A549 (cell line): ENCODE measurements around the gene TYRO3. TPM values are rescaled to one million over a fixed set of nuclear protein-coding genes. Genes with fewer than 3 reads are reported as not detected.

Experiments used
- ATAC-seq, 2 experiments: fragments of 200-7000 bp in 1 of 2; fragments of >200 bp in 1 of 2; cut with Nextera tagmentation in 1 of 2; cut with Tn5 transposase in 1 of 2; 3 replicates each; pipeline versions ENCODE4 v1.8.0 to v1.9.1; 2018 to 2020; ENCODE audit warnings: mild to moderate bottlenecking in 1 of 2, moderate library complexity in 1 of 2
- CTCF ChIA-PET: fragments of 300-600 bp; sonication (Branson Sonifier 250); formaldehyde crosslinking; extraction: SDS; loops from one replicate; lab custom pipeline; 2021; ENCODE audit warnings: antibody characterized with exemption, inconsistent platforms; lab: Yijun Ruan, JAX
- POLR2A ChIA-PET: fragments of 350-600 bp; formaldehyde crosslinking; extraction: SDS; loops from one replicate; lab custom pipeline; 2021; ENCODE audit warnings: antibody characterized with exemption, inconsistent platforms; lab: Yijun Ruan, JAX
- DNase-seq, 2 experiments: peaks; one replicate each; pipeline versions ENCODE4 v3.0.0 to v3.0.0-alpha.2; 2011 to 2016; ENCODE audit warnings: low read depth in 1 of 2, low spot score in 1 of 2
- FAIRE-seq: peaks from 2 replicates; lab custom pipeline; 2011; peaks lifted over from hg19 to GRCh38; lab: Jason Lieb, UNC
- H3K27ac ChIP-seq, 2 experiments: fragments of >200 bp; sonication (Bioruptor Twin); formaldehyde crosslinking; 3 replicates each; pipeline ENCODE4 v1.5.1; 2016 to 2017
- H3K4me1 ChIP-seq: fragments of >200 bp; sonication (Bioruptor Twin); formaldehyde crosslinking; 3 replicates; pipeline ENCODE4 v1.6.1; 2016
- H3K4me2 ChIP-seq: fragments of >200 bp; sonication (Bioruptor Twin); formaldehyde crosslinking; 3 replicates; pipeline ENCODE4 v1.6.1; 2016
- H3K4me3 ChIP-seq: fragments of >200 bp; sonication (Bioruptor Twin); formaldehyde crosslinking; 3 replicates; pipeline ENCODE4 v1.5.1; 2016
- H3K9me3 ChIP-seq: fragments of >200 bp; sonication (Bioruptor Twin); formaldehyde crosslinking; 3 replicates; pipeline ENCODE4 v1.6.1; 2016
- ATOH8 ChIP-seq: fragments of 250-450 bp; sonication (Bioruptor Pico); IDR thresholded peaks from 2 replicates; pipeline ENCODE4 v1.5.0; 2020; ENCODE audit warnings: low read depth, mild to moderate bottlenecking, moderate library complexity
- CEBPB ChIP-seq, 2 experiments: fragments of >200 bp in 1 of 2; sonication (Bioruptor Twin) in 1 of 2; formaldehyde crosslinking in 1 of 2; IDR thresholded peaks; 2 replicates each; pipeline ENCODE4 v1.6.1; 2012 to 2016
- CTCF ChIP-seq: fragments of >200 bp; sonication (Bioruptor Twin); formaldehyde crosslinking; IDR thresholded peaks from 3 replicates; pipeline ENCODE4 v1.5.1; 2016
- E2F6 ChIP-seq: IDR thresholded peaks from 2 replicates; pipeline ENCODE4 v1.6.1; 2012; ENCODE audit warnings: low read depth, borderline replicate concordance
- FOSL2 ChIP-seq, 2 experiments: fragments of 450-650 bp in 1 of 2; fragments of >200 bp in 1 of 2; sonication (Bioruptor Twin) in 1 of 2; formaldehyde crosslinking; IDR thresholded peaks; 2 replicates each; pipeline versions ENCODE4 v1.5.0 to v1.6.1; 2016 to 2020; ENCODE audit warnings: mild to moderate bottlenecking in 1 of 2, moderate library complexity in 1 of 2
- FOXS1 ChIP-seq: fragments of 250-450 bp; sonication (Bioruptor Pico); IDR thresholded peaks from 2 replicates; pipeline ENCODE4 v1.5.0; 2020; ENCODE audit warnings: mild to moderate bottlenecking, moderate library complexity
- HOXB5 ChIP-seq: fragments of 250-450 bp; sonication (Bioruptor Pico); IDR thresholded peaks from 2 replicates; pipeline ENCODE4 v1.5.0; 2020; ENCODE audit warnings: mild to moderate bottlenecking, moderate library complexity
- JUNB ChIP-seq: fragments of >200 bp; sonication (Bioruptor Twin); formaldehyde crosslinking; IDR thresholded peaks from 2 replicates; pipeline ENCODE4 v1.6.1; 2016
- KDM1A ChIP-seq: fragments of 200-600 bp; sonication (generic); IDR thresholded peaks from 2 replicates; pipeline ENCODE4 v1.6.1; 2016; ENCODE audit warnings: low read depth, mild to moderate bottlenecking
- SMC3 ChIP-seq: fragments of >200 bp; sonication (Bioruptor Twin); formaldehyde crosslinking; IDR thresholded peaks from 3 replicates; pipeline ENCODE4 v1.6.1; 2018; ENCODE audit warnings: inconsistent platforms
- TP53 ChIP-seq: fragments of 250-450 bp; sonication (Bioruptor Pico); IDR thresholded peaks from 2 replicates; pipeline ENCODE4 v1.5.0; 2021; ENCODE audit warnings: mild to moderate bottlenecking, moderate library complexity
- USF2 ChIP-seq: fragments of 450-650 bp; IDR thresholded peaks from 2 replicates; pipeline ENCODE4 v1.6.1; 2014; ENCODE audit warnings: antibody characterized with exemption
- ZSCAN20 ChIP-seq: fragments of 250-450 bp; sonication (Bioruptor Pico); IDR thresholded peaks from 2 replicates; pipeline ENCODE4 v1.8.0; 2022; ENCODE audit warnings: mild to moderate bottlenecking, moderate library complexity
- WGBS: methylation state at CpG from one replicate; pipeline ENCODE4 v1.1.6; 2017; ENCODE audit errors: missing lambda C conversion rate; 5-methylcytosine and 5-hydroxymethylcytosine counted together
- polyA plus RNA-seq, 4 experiments: library from polyadenylated mRNA; depleted of rRNA in 3 of 4; stranded (reverse); fragments of >200 nt; fragmentation: RNase III in 1 of 4; extraction: RNeasy Plus Mini Kit Qiagen cat#74134 plus additional on column Dnase treatment in 1 of 4; gene quantifications; 2 replicates in 3 of 4; 3 replicates in 1 of 4; pipeline ENCODE4 v1.2.3, GENCODE V29; 2011 to 2017

The TYRO3 gene
- polyA plus RNA-seq, 2 of the 4 experiments (the other 2 are of a cell fraction) = 7.6 to 8.1 TPM

- ATAC-seq (no peak), FAIRE-seq (no peak), DNase-seq (no peak)
- WGBS = 83% methylated on average over 3 of the region's 3 CpGs
- Histone ChIP-seq H3K4me1 (peaks cover 16% of the 10 kb centered on the region), H3K9me3 (no peaks in the 10 kb centered on the region), H3K27ac (peak overlapping the region in 1 of 2 experiments; percentile 31; a peak in 1 of 6 replicates), H3K4me3 (no peak overlapping the region), H3K4me2 (no peak overlapping the region)
- POLR2A ChIA-PET = no interaction called here
- TF ChIP-seq USF2 (no peak), FOXS1 (CRISPR knock-in tag) (no peak), CTCF (no peak), ZSCAN20 (CRISPR knock-in tag) (no peak)
- CTCF ChIA-PET = no interaction called here
Measured at GRCh38 chr15:41545218-41545617, 13.8 kb upstream of the TYRO3 start.

GRCh38 chr15:41546851-41547786 is 11.9 kb upstream of the TYRO3 start:
- no peak for FAIRE-seq
- 52% methylated on average over 13 of the region's 13 CpGs for WGBS
- Histone ChIP-seq H3K4me3 (no peak overlapping the region), H3K9me3 (no peaks in the 10 kb centered on the region), H3K4me1 (peaks cover 16% of the 10 kb centered on the region), H3K27ac (0 out of 6 replicates have a peak overlapping the region, but pooled peaks of 1 of the 2 experiments have one; percentile 22), H3K4me2 (peak overlapping the region; percentile 16; the same call in 1 of the 3 replicates)
- ATAC-seq = no peak
- TF ChIP-seq E2F6 = no peak
- TF ChIP-seq TP53 (CRISPR knock-in tag) = no peak
- TF ChIP-seq JUNB = no peak
- TF ChIP-seq ATOH8 (CRISPR knock-in tag) = no peak
- TF ChIP-seq KDM1A = no peak
- TF ChIP-seq HOXB5 (CRISPR knock-in tag) = no peak
- 0 out of 2 replicates have a peak, but pooled peaks have one; percentile 12 for TF ChIP-seq FOSL2 (IDR thresholded peaks at IDR 0.05)
- TF ChIP-seq FOSL2 (CRISPR knock-in tag; IDR thresholded peaks at IDR 0.05) = peak; percentile 68
- peak in 1 of 2 experiments; percentile 29 for DNase-seq
- CTCF ChIA-PET = interaction anchor here (0.8 to 2.9 kb wide), 3 partner anchors 10 to 264 kb away, joined by 3 to 12 read pairs (median 3); no protein-coding TSS in a partner anchor
- POLR2A ChIA-PET = no interaction called here

- whole genome bisulfite sequencing = 79% methylated on average over 9 of the region's 9 CpGs
- DNase-seq = no peak
- ChIA-PET CTCF (interaction anchor here (0.6 kb wide), 1 partner anchor 210 kb away, joined by 3 read pairs; no protein-coding TSS in a partner anchor), POLR2A (no interaction called here)
- Histone ChIP-seq H3K4me3 (no peak overlapping the region), H3K9me3 (no peaks in the 10 kb centered on the region), H3K4me1 (peaks cover 11% of the 10 kb centered on the region), H3K27ac (no peak overlapping the region), H3K4me2 (no peak overlapping the region)
- TF ChIP-seq SMC3 (no peak), FOSL2 (IDR thresholded peaks at IDR 0.05) (no peak), FOSL2 (CRISPR knock-in tag; IDR thresholded peaks at IDR 0.05) (no peak), CEBPB (IDR thresholded peaks at IDR 0.05) (peak in 1 of 2 experiments; percentile 32; a peak in 1 of 4 replicates)
- FAIRE-seq = no peak
- no peak for ATAC-seq
Measured at GRCh38 chr15:41550066-41550775, 8.8 kb upstream of the TYRO3 start.
